ENCODE results near the gene DISC1.
"Not testable (repeated sequence)": the region's sequence is repeated elsewhere in the genome, so short reads cannot be mapped to it uniquely, and the experiment has no call there.

GRCh38 chr1:231907310-231907709 lies 280.7 kb downstream of the DISC1 start:
- TF ChIP-seq CTCF, POLR2A (IDR thresholded peaks at IDR 0.05): not testable (repeated sequence)

All from vagina (tissue), 2 donors.